Left renal pelvis (tissue), 4 donors: ENCODE results near the gene GALR3. TPM values are rescaled to one million over a fixed set of nuclear protein-coding genes. Genes with fewer than 3 reads are reported as not detected.

Experiments
- DNase-seq, 4 donors: peaks; one replicate each; pipeline ENCODE4 v3.0.0-alpha.2; 2013; ENCODE audit warnings: low read depth in 4 of 4, low spot score in 3 of 4
- polyA plus RNA-seq, 4 donors: library from polyadenylated mRNA; unstranded; fragments of 120-200 nt; gene quantifications; one replicate each; pipeline ENCODE4 v1.2.1, GENCODE V29; 2013; ENCODE audit not compliant: insufficient read length in 4 of 4

The GALR3 gene
- polyA plus RNA-seq, 4 donors = not detected

DNA sequence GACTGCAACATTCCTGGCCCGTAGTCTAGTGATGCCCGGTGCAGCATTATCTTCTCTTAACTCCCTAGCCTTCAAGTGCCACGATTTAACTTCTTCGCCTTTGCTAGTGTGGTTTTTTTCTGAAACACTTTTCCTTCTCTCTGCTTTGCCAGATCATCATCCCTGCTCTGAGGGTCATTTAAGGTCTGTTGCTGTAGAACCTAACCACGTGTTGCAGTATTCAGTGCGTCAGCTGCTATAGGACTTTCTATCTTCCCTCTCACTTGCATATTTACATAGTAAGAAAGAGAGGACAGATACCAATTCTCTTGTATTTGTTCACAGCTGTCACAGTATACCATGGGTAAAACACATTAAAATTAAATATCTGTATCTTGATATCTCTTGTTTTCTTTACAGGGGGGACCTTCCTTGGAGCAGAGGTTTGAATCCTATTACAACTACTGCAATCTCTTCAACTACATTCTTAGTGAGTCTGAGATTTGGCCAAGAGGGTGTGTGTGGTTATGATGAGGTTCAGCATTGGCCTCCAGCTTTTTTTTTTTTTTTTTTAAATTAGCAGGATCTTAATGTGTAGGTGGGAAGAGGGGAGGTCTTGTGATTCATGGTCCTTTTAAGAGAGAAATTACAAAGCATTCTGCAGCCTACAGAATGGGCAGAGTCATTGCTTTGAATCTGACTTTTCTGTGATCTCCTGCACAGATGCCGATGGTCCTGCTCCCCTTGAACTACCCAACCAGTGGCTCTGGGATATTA, 39.6 kb downstream of the GALR3 start:
- no peak for DNase-seq

DNA sequence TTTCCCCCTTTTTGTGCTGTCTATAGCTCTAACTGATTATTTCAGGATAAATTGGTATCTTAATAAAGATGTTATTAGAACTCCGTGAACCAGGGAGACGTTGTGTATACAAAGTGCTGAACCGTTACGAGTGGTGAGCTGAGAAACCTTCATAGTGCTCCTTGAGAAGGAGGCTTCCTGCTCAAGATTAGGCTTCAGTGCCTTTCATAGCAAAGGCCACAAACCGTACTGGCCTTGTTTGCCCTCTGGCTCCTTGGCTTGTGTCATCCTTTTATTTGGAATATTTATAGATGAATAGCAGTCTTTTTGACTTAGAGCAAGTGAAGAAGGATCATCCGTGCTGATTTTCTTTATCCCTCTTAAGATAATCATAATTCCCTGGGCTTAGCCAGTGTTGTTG, 42.3 kb downstream of the GALR3 start:
- DNase-seq = no peak

DNA sequence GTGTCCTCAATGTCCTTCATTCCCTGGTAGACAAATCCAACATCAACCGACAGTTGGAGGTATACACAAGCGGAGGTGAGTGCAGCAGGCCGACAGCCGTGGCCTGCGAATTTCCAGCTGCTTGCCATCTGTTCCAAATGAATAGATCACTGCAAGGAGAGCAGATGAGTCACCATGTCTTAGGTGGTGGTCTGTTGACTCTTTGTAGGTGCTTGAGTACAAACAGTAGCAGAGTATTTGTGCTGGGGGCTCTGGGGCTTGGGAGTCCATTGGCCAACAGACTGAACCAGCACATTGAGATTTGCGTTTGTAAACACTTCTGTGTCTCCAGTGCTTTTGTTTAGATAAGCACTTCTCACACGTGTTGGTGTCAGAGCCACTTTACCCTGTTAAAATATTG, 47.1 kb downstream of the GALR3 start:
- no peak for DNase-seq

Other genes with a start within 250 kb of the GALR3 start
- 10 to 100 TPM in 3 of 4 donors, 1 to 10 TPM in 1; 2.5 to 30.7 (median 27.6) TPM for gene LGALS2, start 243.3 kb upstream of the GALR3 start, polyA plus RNA-seq
- gene GGA1, start 214.5 kb upstream of the GALR3 start, polyA plus RNA-seq = 10 to 100 TPM; 34.9 to 78.9 (median 47.2) TPM
- gene SH3BP1, start 183.7 kb upstream of the GALR3 start, polyA plus RNA-seq = 10 to 100 TPM; 16.1 to 27.5 (median 24.1) TPM
- 10 to 100 TPM; 15.2 to 19.9 (median 17.9) TPM for gene PDXP, start 164.7 kb upstream of the GALR3 start, polyA plus RNA-seq
- 1,000 to 10,000 TPM in 1 of 4 donors, 100 to 1,000 TPM in 3; 391 to 1,057 (median 412) TPM for gene LGALS1, start 147.7 kb upstream of the GALR3 start, polyA plus RNA-seq
- 10 to 100 TPM; 16.4 to 26.6 (median 17.4) TPM for gene NOL12, start 137.0 kb upstream of the GALR3 start, polyA plus RNA-seq
- gene TRIOBP, start 126.3 kb upstream of the GALR3 start, polyA plus RNA-seq = 10 to 100 TPM; 51.8 to 86.1 (median 61.4) TPM
- gene GCAT, start 15.4 kb upstream of the GALR3 start, polyA plus RNA-seq = 10 to 100 TPM in 3 of 4 donors, 1 to 10 TPM in 1; 5.7 to 18.6 (median 12.5) TPM
- gene ANKRD54, start 21.0 kb downstream of the GALR3 start, polyA plus RNA-seq = 10 to 100 TPM; 12.4 to 30.9 (median 25.6) TPM
- gene EIF3L, start 26.0 kb downstream of the GALR3 start, polyA plus RNA-seq = 1,000 to 10,000 TPM in 2 of 4 donors, 100 to 1,000 TPM in 2; 927 to 1,098 (median 1,031) TPM
- gene MICALL1, start 82.9 kb downstream of the GALR3 start, polyA plus RNA-seq = 10 to 100 TPM; 17.4 to 28.2 (median 25.2) TPM
- 1 to 10 TPM; 4.2 to 7.0 (median 6.6) TPM for gene C22orf23, start 130.2 kb downstream of the GALR3 start, polyA plus RNA-seq
- 10 to 100 TPM; 47.9 to 74.8 (median 61.7) TPM for gene POLR2F, start 130.3 kb downstream of the GALR3 start, polyA plus RNA-seq
- 1 to 10 TPM; 1.0 to 2.6 (median 1.9) TPM for gene SOX10, start 161.2 kb downstream of the GALR3 start, polyA plus RNA-seq
- 10 to 100 TPM; 23.0 to 44.9 (median 31.7) TPM for gene PICK1, start 234.0 kb downstream of the GALR3 start, polyA plus RNA-seq